Ovary (tissue), 9 donors: ENCODE measurements around the gene CACNG3. TPM values are rescaled to one million over a fixed set of nuclear protein-coding genes. Genes with fewer than 3 reads are reported as not detected.

ENCODE experiments used
- DNase-seq, 5 donors: peaks; one replicate each; pipeline ENCODE4 v3.0.0-alpha.2; 2019 to 2020
- H3K27ac ChIP-seq, 2 donors: fragments of 200-600 bp; one replicate each; pipeline versions ENCODE4 v1.5.1 to v1.8.0; 2019 to 2022
- H3K27me3 ChIP-seq: fragments of 200-600 bp; one replicate; pipeline ENCODE4 v1.8.0; 2022
- H3K36me3 ChIP-seq: fragments of 200-600 bp; sonication (generic); one replicate; pipeline ENCODE4 v1.5.1; 2019
- H3K4me1 ChIP-seq: one replicate; pipeline ENCODE4 v1.8.1; 2013; ENCODE audit warnings: mild to moderate bottlenecking, moderate library complexity; ENCODE audit not compliant: insufficient read depth
- H3K4me3 ChIP-seq: fragments of 200-600 bp; sonication (generic); one replicate; pipeline ENCODE4 v1.5.1; 2017
- H3K9me3 ChIP-seq, 2 donors: fragments of 200-600 bp in 1 of 2; sonication (generic) in 1 of 2; one replicate each; pipeline versions ENCODE4 v1.5.1 to v1.8.1; 2013 to 2019; ENCODE audit warnings: mild to moderate bottlenecking in 1 of 2, moderate library complexity in 1 of 2
- EP300 ChIP-seq: sonication (generic); formaldehyde crosslinking; IDR thresholded peaks from one replicate; pipeline ENCODE4 v1.6.1; 2017; ENCODE audit warnings: antibody characterized with exemption
- POLR2A ChIP-seq: fragments of 450-650 bp; IDR thresholded peaks from one replicate; pipeline ENCODE4 v1.6.1; 2017; ENCODE audit warnings: antibody characterized with exemption, mild to moderate bottlenecking, moderate library complexity
- WGBS, 3 donors: extraction: QIAGEN DNeasy Blood & Tissue Kit in 1 of 3; methylation state at CpG; one replicate each; pipeline versions ENCODE4 v1.1.5 to v1.1.7; 2013 to 2017; 5-methylcytosine and 5-hydroxymethylcytosine counted together
- intact Hi-C, 4 donors: fragments of 100-400 bp; cut with DNase I; formaldehyde crosslinking; loops; one replicate each; pipeline versions ENCODE4 v1.11.0 to v1.15.1; 2022 to 2023
- polyA plus RNA-seq, 2 donors: library from polyadenylated mRNA; stranded (reverse); fragments of 200-250 nt in 1 of 2; fragments of 350-450 nt in 1 of 2; fragmentation: Illumina TruSeq in 1 of 2; extraction: RNeasy Lipid Tissue Mini Kit (QIAGEN cat#74804) in 1 of 2; gene quantifications; one replicate each; pipeline ENCODE4 v1.2.3, GENCODE V29; 2013 to 2014
- total RNA-seq, 7 donors: library from RNA; depleted of rRNA in 2 of 7; stranded (reverse); fragments of >200 nt in 2 of 7; fragmentation: NEBNext Ultra II Directional in 3 of 7; extraction: Animal tissue kit (Norgen Biotek cat#: 25700) in 3 of 7; gene quantifications; one replicate each; pipeline versions ENCODE4 v1.1.0 to v1.2.4, GENCODE V29; 2016 to 2023
- TF ChIP-seq, protein P1 (sequence below), 3 donors: fragments of 450-650 bp in 2 of 3; fragments of 200-600 bp in 1 of 3; IDR thresholded peaks; one replicate each; pipeline versions ENCODE4 v1.5.1 to v1.8.0; 2016 to 2022; ENCODE audit warnings: antibody characterized with exemption in 3 of 3, mild to moderate bottlenecking in 1 of 3
- donor health status: DM: no; HTN: no; CAD: no; lungs with moderate emphysema.
- donor health status: DM: no; HTN: no; CAD: no.
- donor health status: Bipolar disorder and iron deficiency.
- donor health status: DM: yes; HTN: yes; CAD: no.
- donor health status: DM: no; HTN: no; CAD: no.
- donor health status: DM: yes; HTN: yes; CAD: no.

CACNG3 gene
- total and polyA plus RNA-seq, 9 donors = not detected

DNA sequence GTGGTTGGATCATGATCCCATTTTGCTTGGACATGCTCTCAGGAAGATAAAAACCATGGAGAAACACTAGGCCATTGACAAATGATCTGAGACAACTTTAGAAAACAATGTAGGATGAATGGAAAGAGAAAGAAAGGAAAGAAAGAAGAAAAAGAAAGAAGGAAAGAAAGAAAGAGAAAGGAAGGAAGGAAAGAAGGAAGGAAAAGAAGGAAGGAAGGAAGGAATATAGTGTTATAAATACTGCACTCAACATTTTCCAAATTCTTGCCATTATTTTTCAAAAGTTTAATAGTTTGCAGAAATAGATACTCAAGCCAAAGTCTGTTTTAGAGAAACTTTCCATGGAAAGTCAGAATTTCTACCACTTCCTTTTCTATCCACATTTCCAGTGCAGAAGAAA, 39.2 kb upstream of the CACNG3 start:
- Histone ChIP-seq H3K36me3 (no peaks in the 10 kb centered on the region), H3K4me1 (no peaks in the 10 kb centered on the region), H3K4me3 (no peak overlapping the region), H3K27me3 (no peaks in the 10 kb centered on the region), H3K9me3 (no peaks in the 10 kb centered on the region), H3K27ac (no peak overlapping the region)
- DNase-seq = no peak
- intact Hi-C loops = no loop called here
- no peak for TF ChIP-seq POLR2A

DNA sequence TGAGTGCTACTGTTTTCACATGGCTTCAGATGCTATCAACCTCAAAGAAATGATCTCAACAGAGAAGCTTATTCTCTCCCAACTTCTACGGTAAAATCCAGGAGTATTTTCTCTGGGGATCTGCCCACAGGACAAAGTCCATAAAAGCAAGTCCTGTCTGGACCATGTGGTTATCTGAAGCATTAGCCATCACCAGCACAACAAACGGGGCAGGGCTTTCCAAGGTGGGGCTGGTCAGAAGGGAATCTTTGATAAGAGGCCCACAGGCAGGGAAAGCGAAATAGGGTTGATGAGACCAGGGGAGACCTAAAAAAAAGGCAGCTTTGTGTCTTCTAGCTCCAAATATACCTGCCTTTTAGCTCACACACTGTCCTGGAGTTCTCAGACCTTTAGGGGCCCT, 38.7 kb upstream of the CACNG3 start:
- Histone ChIP-seq H3K27me3 (no peaks in the 10 kb centered on the region), H3K27ac (no peak overlapping the region), H3K4me1 (no peaks in the 10 kb centered on the region), H3K9me3 (no peaks in the 10 kb centered on the region), H3K4me3 (no peak overlapping the region), H3K36me3 (no peaks in the 10 kb centered on the region)
- intact Hi-C loops = no loop called here
- whole genome bisulfite sequencing, 3 donors = 58 to 77% (median 69%) methylated on average over 3 of the region's 3 CpGs
- TF ChIP-seq POLR2A (no peak), EP300 (no peak)
- TF ChIP-seq, protein P1, sequence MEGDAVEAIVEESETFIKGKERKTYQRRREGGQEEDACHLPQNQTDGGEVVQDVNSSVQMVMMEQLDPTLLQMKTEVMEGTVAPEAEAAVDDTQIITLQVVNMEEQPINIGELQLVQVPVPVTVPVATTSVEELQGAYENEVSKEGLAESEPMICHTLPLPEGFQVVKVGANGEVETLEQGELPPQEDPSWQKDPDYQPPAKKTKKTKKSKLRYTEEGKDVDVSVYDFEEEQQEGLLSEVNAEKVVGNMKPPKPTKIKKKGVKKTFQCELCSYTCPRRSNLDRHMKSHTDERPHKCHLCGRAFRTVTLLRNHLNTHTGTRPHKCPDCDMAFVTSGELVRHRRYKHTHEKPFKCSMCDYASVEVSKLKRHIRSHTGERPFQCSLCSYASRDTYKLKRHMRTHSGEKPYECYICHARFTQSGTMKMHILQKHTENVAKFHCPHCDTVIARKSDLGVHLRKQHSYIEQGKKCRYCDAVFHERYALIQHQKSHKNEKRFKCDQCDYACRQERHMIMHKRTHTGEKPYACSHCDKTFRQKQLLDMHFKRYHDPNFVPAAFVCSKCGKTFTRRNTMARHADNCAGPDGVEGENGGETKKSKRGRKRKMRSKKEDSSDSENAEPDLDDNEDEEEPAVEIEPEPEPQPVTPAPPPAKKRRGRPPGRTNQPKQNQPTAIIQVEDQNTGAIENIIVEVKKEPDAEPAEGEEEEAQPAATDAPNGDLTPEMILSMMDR (IDR thresholded peaks at IDR 0.05) = no peak
- DNase-seq = no peak

DNA sequence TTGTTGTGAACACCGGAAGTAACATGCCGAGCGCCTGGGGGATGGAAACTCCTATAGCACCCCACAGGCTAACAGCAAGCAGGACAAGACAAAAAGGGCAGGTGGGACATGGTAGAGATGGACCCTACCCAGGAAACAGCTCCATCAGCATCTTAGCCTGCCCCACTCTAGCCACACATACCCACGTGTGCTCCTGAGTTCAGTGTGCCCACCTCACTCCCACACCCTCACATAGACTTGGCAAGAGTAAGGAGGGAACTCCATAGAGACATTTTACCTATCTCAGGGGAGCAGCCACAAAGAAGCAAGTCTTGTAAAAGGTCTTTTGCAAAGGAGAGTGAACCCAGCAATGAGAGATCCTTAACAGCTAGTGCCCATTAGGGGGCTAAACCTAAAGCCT, 37.8 kb upstream of the CACNG3 start:
- H3K27me3 ChIP-seq = no peaks in the 10 kb centered on the region
- H3K4me1 ChIP-seq = no peaks in the 10 kb centered on the region
- H3K9me3 ChIP-seq = no peaks in the 10 kb centered on the region
- H3K36me3 ChIP-seq = no peaks in the 10 kb centered on the region
- intact Hi-C loops = no loop called here
- DNase-seq = no peak
- no peak overlapping the region for H3K4me3 ChIP-seq
- WGBS, 3 donors = 81 to 93% (median 91%) methylated on average over 4 of the region's 4 CpGs
- TF ChIP-seq EP300 (no peak), POLR2A (no peak)
- TF ChIP-seq, protein P1 (IDR thresholded peaks at IDR 0.05) = no peak
- H3K27ac ChIP-seq = no peak overlapping the region

- Histone ChIP-seq H3K27me3 (no peaks in the 10 kb centered on the region), H3K4me3 (no peak overlapping the region), H3K36me3 (no peaks in the 10 kb centered on the region), H3K27ac (no peak overlapping the region), H3K4me1 (no peaks in the 10 kb centered on the region), H3K9me3 (no peaks in the 10 kb centered on the region)
- WGBS, 3 donors = 81 to 94% (median 89%) methylated on average over 2 of the region's 2 CpGs
- DNase-seq = no peak
- TF ChIP-seq POLR2A (no peak), EP300 (no peak)
- TF ChIP-seq, protein P1 (IDR thresholded peaks at IDR 0.05) = no peak
- intact Hi-C loops = no loop called here
Observed at GRCh38 chr16:24221219-24221618, 34.9 kb upstream of the CACNG3 start.

GRCh38 chr16:24228514-24228913, 27.6 kb upstream of the CACNG3 start:
- H3K36me3 ChIP-seq = no peaks in the 10 kb centered on the region
- H3K4me1 ChIP-seq = no peaks in the 10 kb centered on the region
- H3K27me3 ChIP-seq = no peaks in the 10 kb centered on the region
- H3K27ac ChIP-seq = no peak overlapping the region
- H3K4me3 ChIP-seq = no peak overlapping the region
- WGBS, 3 donors = 82 to 88% (median 88%) methylated on average over 7 of the region's 7 CpGs
- H3K9me3 ChIP-seq = no peaks in the 10 kb centered on the region
- TF ChIP-seq EP300 (no peak), POLR2A (no peak)
- TF ChIP-seq, protein P1 (IDR thresholded peaks at IDR 0.05) = no peak
- intact Hi-C loops = no loop called here
- no peak for DNase-seq
